Esophagus muscularis mucosa (tissue), 4 donors: Measurements from ENCODE around the gene FIS1. TPM values are rescaled to one million over a fixed set of nuclear protein-coding genes. Genes with fewer than 3 reads are reported as not detected.
"Not testable (repeated sequence)": the region's sequence is repeated elsewhere in the genome, so short reads cannot be mapped to it uniquely, and the experiment has no call there.

ENCODE experiments used
- DNase-seq: peaks from one replicate; pipeline ENCODE4 v3.0.0-alpha.2; 2017; ENCODE audit errors: extremely low spot score
- H3K27ac ChIP-seq, 4 donors: fragments of 200-600 bp; sonication (generic); replicated peaks in 1 of 4; 1 replicate in 3 of 4; 2 replicates in 1 of 4; pipeline ENCODE4 v1.5.1; 2016 to 2019; ENCODE audit warnings: mild to moderate bottlenecking in 1 of 4
- H3K27me3 ChIP-seq, 4 donors: fragments of 200-600 bp; sonication (generic); one replicate each; pipeline versions ENCODE4 v1.5.1 to v1.6.0; 2016 to 2019
- H3K36me3 ChIP-seq, 4 donors: fragments of 200-600 bp; sonication (generic); one replicate each; pipeline ENCODE4 v1.5.1; 2016 to 2019
- H3K4me1 ChIP-seq, 4 donors: fragments of 200-600 bp; sonication (generic); one replicate each; pipeline ENCODE4 v1.5.1; 2016 to 2019
- H3K4me3 ChIP-seq, 4 donors: fragments of 200-600 bp; sonication (generic); 1 replicate in 2 of 4; 2 replicates in 2 of 4; pipeline ENCODE4 v1.5.1; 2016 to 2019; ENCODE audit warnings: mild to moderate bottlenecking in 4 of 4, moderate library complexity in 1 of 4
- H3K9me3 ChIP-seq, 4 donors: fragments of 200-600 bp; sonication (generic); 1 replicate in 3 of 4; 2 replicates in 1 of 4; pipeline ENCODE4 v1.5.1; 2016 to 2019
- EP300 ChIP-seq: sonication (generic); formaldehyde crosslinking; IDR thresholded peaks from one replicate; pipeline ENCODE4 v1.6.1; 2017; ENCODE audit warnings: antibody characterized with exemption
- POLR2A ChIP-seq: fragments of 450-650 bp; IDR thresholded peaks from one replicate; pipeline ENCODE4 v1.6.1; 2017; ENCODE audit warnings: antibody characterized with exemption, moderate library complexity, mild to moderate bottlenecking, low read depth
- POLR2AphosphoS5 ChIP-seq, 2 donors: sonication (generic); formaldehyde crosslinking; IDR thresholded peaks; one replicate each; pipeline ENCODE4 v1.6.1; 2017; ENCODE audit warnings: antibody characterized with exemption in 2 of 2
- WGBS: methylation state at CpG from one replicate; pipeline ENCODE4 v1.1.5; 2018; 5-methylcytosine and 5-hydroxymethylcytosine counted together
- intact Hi-C: fragments of 100-400 bp; cut with DNase I; formaldehyde crosslinking; loops from one replicate; pipeline ENCODE4 v1.15.1; 2023
- total RNA-seq, 4 donors: library from RNA; depleted of rRNA; stranded (reverse); fragments of >200 nt; gene quantifications; one replicate each; pipeline versions ENCODE4 v1.1.0 to v1.2.1, GENCODE V29; 2016
- TF ChIP-seq, protein P1 (sequence below), 3 experiments: fragments of 200-600 bp in 2 of 3; fragments of 450-650 bp in 1 of 3; sonication (generic) in 2 of 3; IDR thresholded peaks; one replicate each; pipeline ENCODE4 v1.5.1; 2017 to 2019; ENCODE audit warnings: antibody characterized with exemption in 3 of 3, mild to moderate bottlenecking in 2 of 3, moderate library complexity in 1 of 3

FIS1 gene
- total RNA-seq, 4 donors from 2014 or later = 216 to 310 (median 295) TPM

DNA sequence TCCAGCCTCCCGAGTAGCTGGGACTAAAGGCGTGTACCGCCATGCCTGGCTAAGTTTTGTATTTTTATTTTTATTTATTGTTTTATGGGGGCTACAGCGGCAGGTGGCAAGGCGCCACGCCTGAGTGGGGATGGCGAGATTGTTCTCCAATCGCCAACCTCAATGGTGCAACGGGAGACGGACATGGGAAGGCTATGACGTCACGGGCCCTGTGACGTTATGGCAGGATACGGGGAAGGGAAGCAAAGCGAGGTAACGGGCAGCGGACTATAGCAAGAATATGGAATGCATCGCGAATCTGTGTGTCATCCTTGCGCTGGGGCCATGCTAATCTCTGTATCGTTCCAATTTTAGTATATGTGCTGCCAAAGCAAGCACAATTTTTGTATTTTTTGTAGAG is 24.8 kb upstream of the FIS1 start:
- Histone ChIP-seq H3K27ac (no peak overlapping the region), H3K4me3 (no peak overlapping the region), H3K27me3 (peaks cover 0 to 29% (median 0%) of the 10 kb centered on the region in 4 donors), H3K4me1 (no peaks in the 10 kb centered on the region), H3K36me3 (no peaks in the 10 kb centered on the region), H3K9me3 (no peaks in the 10 kb centered on the region)
- intact Hi-C loops = no loop called here
- TF ChIP-seq POLR2A (no peak), EP300 (no peak), POLR2AphosphoS5 (IDR thresholded peaks at IDR 0.05) (no peak)
- TF ChIP-seq, protein P1, sequence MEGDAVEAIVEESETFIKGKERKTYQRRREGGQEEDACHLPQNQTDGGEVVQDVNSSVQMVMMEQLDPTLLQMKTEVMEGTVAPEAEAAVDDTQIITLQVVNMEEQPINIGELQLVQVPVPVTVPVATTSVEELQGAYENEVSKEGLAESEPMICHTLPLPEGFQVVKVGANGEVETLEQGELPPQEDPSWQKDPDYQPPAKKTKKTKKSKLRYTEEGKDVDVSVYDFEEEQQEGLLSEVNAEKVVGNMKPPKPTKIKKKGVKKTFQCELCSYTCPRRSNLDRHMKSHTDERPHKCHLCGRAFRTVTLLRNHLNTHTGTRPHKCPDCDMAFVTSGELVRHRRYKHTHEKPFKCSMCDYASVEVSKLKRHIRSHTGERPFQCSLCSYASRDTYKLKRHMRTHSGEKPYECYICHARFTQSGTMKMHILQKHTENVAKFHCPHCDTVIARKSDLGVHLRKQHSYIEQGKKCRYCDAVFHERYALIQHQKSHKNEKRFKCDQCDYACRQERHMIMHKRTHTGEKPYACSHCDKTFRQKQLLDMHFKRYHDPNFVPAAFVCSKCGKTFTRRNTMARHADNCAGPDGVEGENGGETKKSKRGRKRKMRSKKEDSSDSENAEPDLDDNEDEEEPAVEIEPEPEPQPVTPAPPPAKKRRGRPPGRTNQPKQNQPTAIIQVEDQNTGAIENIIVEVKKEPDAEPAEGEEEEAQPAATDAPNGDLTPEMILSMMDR (IDR thresholded peaks at IDR 0.05) = no peak
- no peak for DNase-seq
- 92% methylated on average over 21 of the region's 21 CpGs for WGBS

GRCh38 chr7:101265622-101266516 is 21.0 kb upstream of the FIS1 start:
- whole genome bisulfite sequencing = 85% methylated on average over 17 of the region's 17 CpGs
- intact Hi-C loops = no loop called here
- TF ChIP-seq POLR2A = no peak
- no peak for TF ChIP-seq EP300
- TF ChIP-seq POLR2AphosphoS5 (IDR thresholded peaks at IDR 0.05) = no peak
- TF ChIP-seq, protein P1 (IDR thresholded peaks at IDR 0.05) = no peak

DNA sequence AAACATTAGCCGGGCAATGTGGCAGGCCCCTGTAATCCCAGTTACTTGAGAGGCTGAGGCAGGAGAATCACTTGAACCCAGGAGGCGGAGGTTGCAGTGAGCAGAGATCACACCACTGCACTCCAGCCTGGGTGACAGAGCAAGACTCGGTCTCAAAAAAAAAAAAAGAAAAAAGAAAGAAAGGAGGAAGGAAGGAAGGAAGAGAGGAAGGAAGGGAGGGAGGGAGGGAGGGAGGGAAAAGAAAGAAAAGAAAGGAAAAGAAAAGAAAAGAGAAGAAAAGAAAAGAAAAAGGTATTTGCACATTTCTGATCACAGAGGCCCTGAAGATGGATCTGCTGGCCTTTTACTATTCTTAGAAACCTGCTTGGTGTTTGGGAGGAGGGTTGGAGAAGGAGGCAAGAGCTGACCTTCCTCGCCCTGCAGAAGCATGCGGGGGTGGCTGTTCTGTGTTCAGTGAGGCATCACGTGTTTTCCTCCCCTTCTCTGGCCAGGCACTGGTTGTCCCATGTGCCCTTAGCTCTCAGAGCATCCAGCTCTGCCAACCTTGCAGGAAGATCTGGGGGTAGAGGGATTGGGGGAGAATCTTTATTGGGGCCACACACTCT is 19.3 kb upstream of the FIS1 start:
- H3K4me3 ChIP-seq, DNase-seq, H3K36me3 ChIP-seq, H3K4me1 ChIP-seq, intact Hi-C loops, H3K27ac ChIP-seq, H3K9me3 ChIP-seq: not testable (repeated sequence)
- 49% methylated on average over 6 of the region's 6 CpGs for WGBS
- peaks cover 0 to 28% (median 0%) of the 10 kb centered on the region in 4 donors for H3K27me3 ChIP-seq

More at GRCh38 chr7:101265622-101266516, 21.0 kb upstream of the FIS1 start:
- DNase-seq = no peak
- Histone ChIP-seq H3K27me3 (peaks cover 0 to 29% (median 0%) of the 10 kb centered on the region in 4 donors), H3K4me3 (no peak overlapping the region), H3K36me3 (no peaks in the 10 kb centered on the region), H3K27ac (no peak overlapping the region), H3K4me1 (no peaks in the 10 kb centered on the region), H3K9me3 (no peaks in the 10 kb centered on the region)

DNA sequence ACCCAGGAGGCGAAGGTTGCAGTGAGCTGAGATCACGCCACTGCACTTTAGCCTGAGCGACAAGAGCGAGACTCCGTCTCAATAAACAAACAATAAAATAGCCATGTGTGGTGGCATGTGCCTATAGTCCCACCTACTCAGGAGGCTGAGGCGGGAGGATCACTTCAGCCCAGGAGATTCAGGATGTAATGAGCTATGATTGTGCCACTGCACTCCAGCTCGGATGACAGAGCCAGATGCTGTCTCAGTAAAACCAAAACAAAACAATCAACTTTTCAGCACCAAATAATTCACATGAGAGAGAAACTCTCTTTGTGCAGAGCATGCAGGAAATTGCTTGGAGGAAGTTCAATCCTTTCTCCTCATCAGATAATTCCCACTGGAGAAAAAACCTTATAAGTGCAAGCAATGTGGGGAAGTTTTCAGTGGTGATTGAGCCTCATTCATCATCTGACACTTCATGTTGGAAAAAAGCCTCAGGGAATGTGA is 13.4 kb upstream of the FIS1 start:
- peaks cover 0 to 30% (median 0%) of the 10 kb centered on the region in 4 donors for H3K27me3 ChIP-seq
- no peak overlapping the region for H3K4me3 ChIP-seq
- no peaks in the 10 kb centered on the region for H3K4me1 ChIP-seq
- H3K27ac ChIP-seq = no peak overlapping the region
- no peaks in the 10 kb centered on the region for H3K9me3 ChIP-seq
- DNase-seq = no peak
- WGBS = 72% methylated on average over 7 of the region's 7 CpGs
- intact Hi-C loops = no loop called here
- no peaks in the 10 kb centered on the region for H3K36me3 ChIP-seq
- TF ChIP-seq POLR2AphosphoS5 (IDR thresholded peaks at IDR 0.05) (no peak), POLR2A (no peak), EP300 (no peak)
- TF ChIP-seq, protein P1 (IDR thresholded peaks at IDR 0.05) = no peak

DNA sequence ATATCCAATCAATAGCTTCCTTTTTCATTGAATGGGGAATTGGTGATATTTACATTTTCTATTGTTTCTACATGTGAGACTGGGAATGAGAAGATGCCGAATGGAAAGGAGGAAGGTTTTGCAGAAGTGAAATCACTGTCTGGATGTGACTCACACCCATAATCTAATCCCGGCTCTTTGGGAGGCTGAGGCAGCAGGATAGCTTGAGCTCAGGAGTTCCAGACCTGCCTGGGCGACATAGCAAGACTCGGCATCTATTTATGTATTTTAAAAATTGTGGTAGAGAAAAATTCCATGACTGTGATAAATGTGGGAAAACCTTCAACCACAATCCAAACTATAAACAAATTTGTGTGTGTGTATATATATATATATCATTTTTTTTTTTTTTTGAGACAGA is 10.9 kb upstream of the FIS1 start:
- WGBS = 72% methylated on average over 4 of the region's 4 CpGs
- H3K27ac ChIP-seq = no peak overlapping the region
- H3K27me3 ChIP-seq = peaks cover 0 to 22% (median 0%) of the 10 kb centered on the region in 4 donors
- peaks cover 0 to 1% (median 0%) of the 10 kb centered on the region in 4 donors for H3K36me3 ChIP-seq
- no peaks in the 10 kb centered on the region for H3K9me3 ChIP-seq
- TF ChIP-seq EP300 (no peak), POLR2AphosphoS5 (IDR thresholded peaks at IDR 0.05) (no peak), POLR2A (no peak)
- TF ChIP-seq, protein P1 (IDR thresholded peaks at IDR 0.05) = no peak
- peaks cover 8 to 17% (median 13%) of the 10 kb centered on the region in 4 donors for H3K4me1 ChIP-seq
- intact Hi-C loops = no loop called here
- no peak for DNase-seq
- no peak overlapping the region for H3K4me3 ChIP-seq

- H3K4me3 ChIP-seq, H3K27ac ChIP-seq, intact Hi-C loops, DNase-seq, H3K9me3 ChIP-seq: not testable (repeated sequence)
- 91% methylated on average over 5 of the region's 5 CpGs for WGBS
- H3K36me3 ChIP-seq = peaks cover 0 to 21% (median 14%) of the 10 kb centered on the region in 4 donors
- H3K27me3 ChIP-seq = peaks cover 0 to 16% (median 0%) of the 10 kb centered on the region in 4 donors
- peaks cover 16 to 24% (median 20%) of the 10 kb centered on the region in 4 donors for H3K4me1 ChIP-seq
These were observed 8.3 kb upstream of the FIS1 start for GRCh38 chr7:101253199-101253598.
